DND-41 (cell line): ENCODE data around the gene NSD1.

ENCODE experiments used
- ATAC-seq: fragments of 200-7000 bp; cut with Tn5 transposase; 3 replicates; pipeline ENCODE4 v1.9.1; 2021; ENCODE audit warnings: low read depth; ENCODE audit not compliant: insufficient read depth
- DNase-seq: peaks from one replicate; pipeline ENCODE4 v3.0.0-alpha.2; 2020
- H2AFZ ChIP-seq: 2 replicates; pipeline ENCODE4 v1.6.0; 2012; ENCODE audit warnings: low read depth, low read length
- H3K27ac ChIP-seq: 2 replicates; pipeline ENCODE4 v1.5.1; 2012; ENCODE audit warnings: low read length, inconsistent platforms
- H3K27me3 ChIP-seq: fragments of 200-600 bp; sonication (generic); 2 replicates; pipeline ENCODE4 v1.6.0; 2012; ENCODE audit warnings: low read length, mild to moderate bottlenecking, inconsistent platforms; ENCODE audit not compliant: insufficient read depth, poor library complexity
- H3K36me3 ChIP-seq: 2 replicates; pipeline ENCODE4 v1.5.1; 2012; ENCODE audit warnings: low read length, inconsistent platforms; ENCODE audit not compliant: insufficient read depth
- H3K4me1 ChIP-seq: 2 replicates; pipeline ENCODE4 v1.5.1; 2012; ENCODE audit warnings: mild to moderate bottlenecking, low read length; ENCODE audit not compliant: insufficient read depth
- H3K4me2 ChIP-seq: 2 replicates; pipeline ENCODE4 v1.6.0; 2012; ENCODE audit warnings: mild to moderate bottlenecking, moderate library complexity, low read length, inconsistent platforms; ENCODE audit not compliant: insufficient read depth
- H3K4me3 ChIP-seq, 2 experiments: fragments of 200-600 bp in 1 of 2; shearing (Covaris generic) in 1 of 2; 2 replicates each; pipeline ENCODE4 v1.5.1; 2012 to 2016; ENCODE audit warnings: inconsistent platforms in 2 of 2, low read length in 2 of 2, mild to moderate bottlenecking in 2 of 2, low read depth in 1 of 2, moderate library complexity in 1 of 2
- H3K79me2 ChIP-seq: 2 replicates; pipeline ENCODE4 v1.6.0; 2012; ENCODE audit warnings: low read length, inconsistent platforms; ENCODE audit not compliant: insufficient read depth
- H3K9ac ChIP-seq: 2 replicates; pipeline ENCODE4 v1.6.0; 2012; ENCODE audit warnings: low read depth, mild to moderate bottlenecking, inconsistent platforms, low read length, moderate library complexity
- H3K9me3 ChIP-seq: 2 replicates; pipeline ENCODE4 v1.5.1; 2012; ENCODE audit warnings: low read length, moderate library complexity, mild to moderate bottlenecking, inconsistent platforms; ENCODE audit not compliant: insufficient read depth, severe bottlenecking
- H4K20me1 ChIP-seq: 2 replicates; pipeline ENCODE4 v1.6.0; 2012; ENCODE audit warnings: low read length; ENCODE audit not compliant: insufficient read depth
- CTCF ChIP-seq: IDR thresholded peaks from 2 replicates; pipeline ENCODE4 v1.5.1; 2012; ENCODE audit warnings: borderline replicate concordance, low read length, moderate library complexity, mild to moderate bottlenecking; ENCODE audit not compliant: poor library complexity, severe bottlenecking; ENCODE audit errors: extremely low read depth
- EZH2 ChIP-seq: IDR thresholded peaks from 3 replicates; pipeline ENCODE4 v1.6.1; 2012; ENCODE audit warnings: borderline replicate concordance, low read depth, mild to moderate bottlenecking, moderate library complexity, low read length, inconsistent platforms; ENCODE audit not compliant: severe bottlenecking

The NSD1 gene

GRCh38 chr5:177089825-177090641 is 43.5 kb upstream of the NSD1 start:
- Histone ChIP-seq H3K4me1 (no peaks in the 10 kb centered on the region), H2AFZ (no peak overlapping the region), H3K4me3 (no peak overlapping the region), H3K27ac (no peak overlapping the region), H3K9ac (no peak overlapping the region), H3K4me2 (no peak overlapping the region), H3K36me3 (no peaks in the 10 kb centered on the region), H3K9me3 (no peaks in the 10 kb centered on the region), H3K79me2 (no peaks in the 10 kb centered on the region), H4K20me1 (no peaks in the 10 kb centered on the region), H3K27me3 (peaks cover 5% of the 10 kb centered on the region)
- ATAC-seq (no peak), DNase-seq (no peak)
- TF ChIP-seq CTCF (no peak), EZH2 (no peak)

DNA sequence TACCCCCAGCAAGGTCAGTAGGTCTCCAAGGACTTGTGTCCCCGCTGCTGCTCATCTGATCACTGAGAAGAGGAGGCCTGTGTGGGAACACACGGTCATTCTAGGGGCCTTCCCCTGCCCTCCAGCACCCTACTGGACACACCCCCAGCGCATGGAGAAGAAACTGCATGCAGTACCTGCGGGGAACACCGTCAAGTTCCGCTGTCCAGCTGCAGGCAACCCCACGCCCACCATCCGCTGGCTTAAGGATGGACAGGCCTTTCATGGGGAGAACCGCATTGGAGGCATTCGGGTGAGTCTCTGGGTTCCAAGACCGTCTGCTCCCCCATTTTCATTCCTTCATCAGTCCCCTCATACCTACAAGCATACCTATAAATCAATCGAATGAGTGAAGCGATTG is 42.8 kb upstream of the NSD1 start:
- Histone ChIP-seq H3K4me1 (no peaks in the 10 kb centered on the region), H3K79me2 (no peaks in the 10 kb centered on the region), H3K4me3 (no peak overlapping the region), H3K36me3 (no peaks in the 10 kb centered on the region), H3K9me3 (no peaks in the 10 kb centered on the region), H3K27me3 (peaks cover 5% of the 10 kb centered on the region), H2AFZ (no peak overlapping the region), H3K9ac (no peak overlapping the region), H4K20me1 (no peaks in the 10 kb centered on the region), H3K4me2 (no peak overlapping the region), H3K27ac (no peak overlapping the region)
- ATAC-seq (no peak), DNase-seq (no peak)
- TF ChIP-seq CTCF (no peak), EZH2 (no peak)

DNA sequence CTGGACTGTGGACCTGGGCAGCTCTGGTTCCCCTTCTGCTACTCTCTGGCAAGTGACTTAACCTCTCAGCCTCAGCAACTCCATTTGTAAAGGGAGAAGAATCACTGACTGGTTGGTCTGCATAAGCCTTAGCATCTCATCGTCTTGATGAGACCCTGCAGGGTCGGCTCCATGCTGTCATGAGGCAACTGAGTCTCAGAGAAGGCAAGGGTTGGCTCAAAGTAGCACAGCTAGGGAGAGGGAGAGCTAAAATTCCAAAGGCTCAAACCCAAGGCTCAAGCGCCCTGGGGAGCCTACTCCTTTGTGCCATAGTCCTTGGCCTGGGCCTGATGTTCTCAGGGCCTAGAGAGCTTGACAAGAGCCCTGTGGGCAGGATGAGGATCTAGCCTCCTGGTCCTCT is 42.3 kb upstream of the NSD1 start:
- Histone ChIP-seq H3K4me1 (no peaks in the 10 kb centered on the region), H4K20me1 (no peaks in the 10 kb centered on the region), H3K9me3 (no peaks in the 10 kb centered on the region), H2AFZ (no peak overlapping the region), H3K9ac (no peak overlapping the region), H3K4me3 (no peak overlapping the region), H3K36me3 (no peaks in the 10 kb centered on the region), H3K27me3 (peaks cover 5% of the 10 kb centered on the region), H3K79me2 (no peaks in the 10 kb centered on the region), H3K4me2 (no peak overlapping the region), H3K27ac (no peak overlapping the region)
- TF ChIP-seq EZH2 (no peak), CTCF (no peak)
- ATAC-seq, result no peak
- DNase-seq, result no peak
